Measurements from ENCODE around the gene AIDA. TPM values are rescaled to one million over a fixed set of nuclear protein-coding genes. Genes with fewer than 3 reads are reported as not detected.

Gene AIDA
- polyA plus RNA-seq, 1 of the 3 experiments (the other 2 are of a cell fraction), result 20.8 TPM

- TF ChIP-seq IRF3 (IDR thresholded peaks at IDR 0.05; ENCODE audit: low read depth, low read length) (no peak), TAF1 (IDR thresholded peaks at IDR 0.05; ENCODE audit: borderline replicate concordance, low read depth, low read length) (no peak), MEF2A (IDR thresholded peaks at IDR 0.05; ENCODE audit: borderline replicate concordance, low read depth) (no peak), JUND (IDR thresholded peaks at IDR 0.05) (no peak), GATA2 (CRISPR knock-in tag; IDR thresholded peaks at IDR 0.05) (no peak), TCF12 (IDR thresholded peaks at IDR 0.05) (no peak), SMC3 (IDR thresholded peaks at IDR 0.05; ENCODE audit: low read depth, low read length) (no peak), FOSL2 (IDR thresholded peaks at IDR 0.05; ENCODE audit: borderline replicate concordance, low read depth) (no peak), RXRA (IDR thresholded peaks at IDR 0.05; ENCODE audit: borderline replicate concordance, low read depth) (no peak), CTCF (IDR thresholded peaks at IDR 0.05) (no peak), GABPA (IDR thresholded peaks at IDR 0.05; ENCODE audit: low read depth) (no peak), RCOR1 (IDR thresholded peaks at IDR 0.05; ENCODE audit: low read length) (no peak)
Measured at GRCh38 chr1:222736972-222737371, 24.7 kb upstream of the AIDA start, which contains the start of gene FAM177B (continued).

GRCh38 chr1:222736470-222736869 lies 24.2 kb upstream of the AIDA start:
- Histone ChIP-seq H3K36me3 (replicated peaks in 1 of 2; ENCODE audit: control insufficient read depth in 1 of 2, insufficient read depth in 2 of 2, low read length in 1 of 2) (peaks cover 32 to 50% of the 10 kb centered on the region in 2 experiments), H3K4me3 (ENCODE audit: low read depth in 2 of 2, low read length in 1 of 2) (no peak overlapping the region), H4K20me1 (ENCODE audit: insufficient read depth) (no peaks in the 10 kb centered on the region), H3K9me2 (no peaks in the 10 kb centered on the region), H3K9ac (no peak overlapping the region), H3K79me2 (ENCODE audit: insufficient read depth) (no peaks in the 10 kb centered on the region), H3K27ac (ENCODE audit: low read depth in 2 of 2, low read length in 1 of 2) (no peak overlapping the region), H2AFZ (ENCODE audit: low read depth) (no peak overlapping the region), H3K27me3 (ENCODE audit: insufficient read depth) (no peaks in the 10 kb centered on the region), H3F3A (replicated peaks; ENCODE audit: insufficient read depth) (no peaks in the 10 kb centered on the region), H3K4me2 (no peak overlapping the region), H3K4me1 (ENCODE audit: control insufficient read depth in 1 of 2, insufficient read depth in 2 of 2, low read depth in 1 of 2, low read length in 1 of 2) (no peaks in the 10 kb centered on the region), H3K9me3 (no peaks in the 10 kb centered on the region)
- ChIA-PET POLR2A (no interaction called here), CTCF (interaction anchor here (0.8 to 3.0 kb wide), 6 partner anchors 11 to 387 kb away, joined by 3 to 13 read pairs (median 5); no protein-coding TSS in a partner anchor)
- no peak for DNase-seq
- 93% methylated on average over 5 of the region's 5 CpGs for WGBS (ENCODE audit: low lambda C conversion rate)
- TF ChIP-seq EZH2phosphoT487 (IDR thresholded peaks at IDR 0.05; ENCODE audit: borderline replicate concordance, low read depth) (no peak), CTCF (IDR thresholded peaks at IDR 0.05) (no peak), USF2 (IDR thresholded peaks at IDR 0.05; ENCODE audit: borderline replicate concordance, low read depth, low read length) (no peak), IRF3 (IDR thresholded peaks at IDR 0.05; ENCODE audit: low read depth, low read length) (no peak), EP300 (IDR thresholded peaks at IDR 0.05; ENCODE audit: borderline replicate concordance in 1 of 2, low read depth in 1 of 2, low read length in 1 of 2) (no peak), REST (IDR thresholded peaks at IDR 0.05; ENCODE audit: low read depth, low read length) (no peak), MXI1 (IDR thresholded peaks at IDR 0.05; ENCODE audit: low read depth, low read length) (no peak), GABPA (IDR thresholded peaks at IDR 0.05; ENCODE audit: low read depth) (no peak), RFX5 (IDR thresholded peaks at IDR 0.05; ENCODE audit: low read length) (no peak), MAX (IDR thresholded peaks at IDR 0.05; ENCODE audit: low read depth) (no peak)
